Right lobe of liver (tissue), 4 donors: Measurements from ENCODE around the gene EFNA4.

Source experiments
- CTCF ChIP-seq, 4 donors: fragments of 200-600 bp in 3 of 4; fragments of 450-650 bp in 1 of 4; IDR thresholded peaks; one replicate each; pipeline versions ENCODE4 v1.5.1 to v1.8.0; 2016 to 2022; ENCODE audit warnings: antibody characterized with exemption in 4 of 4, mild to moderate bottlenecking in 2 of 4
- POLR2A ChIP-seq: fragments of 450-650 bp; IDR thresholded peaks from one replicate; pipeline ENCODE4 v1.6.1; 2017; ENCODE audit warnings: antibody characterized with exemption, mild to moderate bottlenecking
- donor health status: DM: no; HTN: no; CAD: no.
- donor health status: DM: no; HTN: no; CAD: no.
- donor health status: DM: no; HTN: yes; CAD: no.

- TF ChIP-seq CTCF (IDR thresholded peaks at IDR 0.05), result peak; percentile 97 to 99 (median 98)
- TF ChIP-seq POLR2A, result peak; percentile 28
Measured at GRCh38 chr1:155017041-155017945, 46.2 kb upstream of the EFNA4 start.
